GM19395 (cell line): Measurements from ENCODE around the gene PTGDS.

ENCODE experiments used
- ATAC-seq: cut with Tn5 transposase; IDR thresholded peaks from one replicate; pipeline ENCODE4 v1.9.1; 2021; ENCODE audit warnings: mild to moderate bottlenecking, moderate library complexity; ENCODE audit not compliant: unreplicated experiment

PTGDS gene

GRCh38 chr9:137007108-137007815 is 30.0 kb downstream of the PTGDS start:
- no peak for ATAC-seq

GRCh38 chr9:137007816-137008270 is 30.5 kb downstream of the PTGDS start:
- ATAC-seq, result no peak

- no peak for ATAC-seq
Measured at GRCh38 chr9:137008312-137008711, 31.0 kb downstream of the PTGDS start.

DNA sequence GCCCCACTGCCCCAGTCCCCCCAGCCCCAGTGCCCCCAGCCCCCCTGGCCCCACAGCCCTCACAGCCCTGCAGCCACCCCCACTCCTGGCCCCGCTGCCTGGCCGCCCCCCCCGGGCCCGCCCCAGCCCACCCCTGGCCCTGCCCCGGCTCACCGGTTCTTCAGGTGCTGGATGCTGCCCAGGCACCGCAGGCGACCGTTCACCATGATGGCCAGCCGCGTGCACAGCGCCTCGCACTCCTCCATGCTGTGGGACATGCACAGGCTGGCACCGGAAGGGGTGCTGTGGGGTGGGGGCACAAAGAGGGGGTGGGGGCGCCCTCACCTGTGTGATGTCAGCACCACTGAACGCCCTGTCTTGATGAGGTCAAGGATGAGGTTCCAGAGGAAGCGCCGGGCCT is 31.9 kb downstream of the PTGDS start:
- no peak for ATAC-seq

DNA sequence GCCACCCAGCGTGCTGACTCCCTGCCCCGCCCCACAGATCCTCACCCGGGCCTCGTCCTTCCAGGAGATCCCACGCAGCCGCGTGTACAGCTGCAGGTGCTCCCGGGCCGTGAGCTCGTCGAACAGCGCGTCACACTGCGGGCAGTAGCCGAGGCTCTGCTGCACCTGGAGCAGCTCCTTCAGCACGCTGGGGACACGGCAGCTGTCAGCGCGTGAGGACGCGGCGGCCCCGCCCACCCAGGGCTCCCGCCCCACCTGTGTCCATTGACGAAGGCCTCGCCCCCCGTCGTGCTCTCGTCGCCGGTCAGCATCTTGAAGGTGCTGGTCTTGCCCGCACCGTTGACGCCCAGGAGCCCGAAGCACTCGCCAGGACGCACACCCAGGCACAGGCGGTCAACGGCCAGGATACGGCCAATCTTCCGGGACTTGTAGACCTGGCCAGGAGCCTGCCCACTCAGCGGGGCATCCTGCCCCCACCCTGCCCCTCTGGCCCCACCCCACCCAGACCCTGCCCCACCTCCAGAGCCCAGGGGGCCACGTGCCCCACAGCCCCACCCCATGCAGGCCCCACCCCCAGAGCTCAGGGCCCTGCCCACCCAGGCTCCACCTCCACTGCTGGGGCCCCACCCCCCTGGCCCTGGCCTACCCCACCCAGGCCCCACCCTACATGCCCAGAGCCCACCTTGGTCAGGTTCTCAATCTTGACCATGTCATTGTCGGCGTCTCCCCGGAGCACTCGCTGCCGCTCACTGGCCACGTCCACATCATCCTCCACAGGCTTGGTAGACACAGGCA is 32.8 kb downstream of the PTGDS start:
- no peak for ATAC-seq

DNA sequence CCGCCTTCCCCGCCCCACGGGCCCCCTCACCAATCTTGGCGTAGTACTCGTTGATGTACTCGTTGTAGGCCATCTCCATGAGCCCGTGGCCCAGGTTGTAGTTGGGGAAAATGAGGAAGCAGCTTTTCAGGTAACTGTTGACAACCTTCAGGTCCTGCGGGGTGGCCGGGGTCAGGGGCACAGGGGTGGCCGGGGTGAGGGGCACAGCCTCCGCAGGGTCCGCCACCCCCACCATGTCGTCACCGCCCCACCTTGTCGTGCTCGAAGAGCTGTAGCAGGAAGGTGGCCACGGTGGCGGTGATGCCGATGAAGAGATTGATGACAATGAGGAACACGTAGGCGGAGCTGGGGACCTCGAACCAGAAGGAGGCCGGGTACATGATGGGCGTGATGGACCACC is 33.9 kb downstream of the PTGDS start:
- no peak for ATAC-seq

GRCh38 chr9:137011907-137012675 is 34.8 kb downstream of the PTGDS start:
- no peak for ATAC-seq

DNA sequence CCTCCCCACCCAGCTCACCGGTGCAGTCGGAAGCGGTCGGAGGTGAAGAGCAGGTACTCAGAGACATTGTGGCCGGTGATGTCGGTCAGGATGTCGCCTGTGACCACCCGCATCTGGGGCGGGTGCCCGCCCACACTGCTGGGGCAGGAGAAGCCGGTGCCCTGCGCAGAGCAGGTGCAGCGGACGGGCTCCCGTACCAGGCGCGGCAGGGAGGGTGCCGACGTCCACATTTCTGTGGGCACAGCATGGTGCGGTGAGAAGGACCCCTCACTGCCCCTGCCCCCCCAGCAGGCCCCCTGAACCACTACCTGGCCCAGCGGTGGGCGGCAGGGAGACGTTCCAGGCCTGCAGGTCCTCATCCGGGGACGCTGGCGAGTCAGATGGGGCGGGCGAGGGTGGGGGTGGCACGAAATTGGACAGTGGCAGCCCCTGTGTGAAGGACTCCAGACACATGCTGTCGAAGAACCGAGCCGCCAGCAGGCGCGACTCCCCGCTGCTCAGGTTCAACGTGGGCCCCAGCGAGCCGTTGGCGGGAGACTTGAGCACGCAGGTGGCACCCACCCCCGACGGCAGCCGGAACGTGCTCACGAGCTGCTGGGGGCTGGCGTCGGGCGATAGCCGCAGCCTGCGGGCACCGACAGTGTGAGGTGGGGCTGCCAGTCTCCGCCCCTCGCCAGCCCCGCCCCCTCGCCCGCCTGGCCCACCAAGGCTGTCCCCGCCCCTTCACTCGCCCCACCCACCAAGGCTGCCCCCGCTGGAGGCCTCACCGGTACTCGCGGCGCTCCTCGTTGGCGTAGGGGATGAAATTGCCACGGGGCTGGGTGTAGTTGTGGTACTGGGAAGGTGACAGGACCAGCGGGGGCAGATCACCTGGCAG is 35.6 kb downstream of the PTGDS start:
- ATAC-seq, result no peak

GRCh38 chr9:137013571-137013940 is 36.3 kb downstream of the PTGDS start:
- ATAC-seq, result no peak

GRCh38 chr9:137014166-137014565 is 36.9 kb downstream of the PTGDS start:
- no peak for ATAC-seq

DNA sequence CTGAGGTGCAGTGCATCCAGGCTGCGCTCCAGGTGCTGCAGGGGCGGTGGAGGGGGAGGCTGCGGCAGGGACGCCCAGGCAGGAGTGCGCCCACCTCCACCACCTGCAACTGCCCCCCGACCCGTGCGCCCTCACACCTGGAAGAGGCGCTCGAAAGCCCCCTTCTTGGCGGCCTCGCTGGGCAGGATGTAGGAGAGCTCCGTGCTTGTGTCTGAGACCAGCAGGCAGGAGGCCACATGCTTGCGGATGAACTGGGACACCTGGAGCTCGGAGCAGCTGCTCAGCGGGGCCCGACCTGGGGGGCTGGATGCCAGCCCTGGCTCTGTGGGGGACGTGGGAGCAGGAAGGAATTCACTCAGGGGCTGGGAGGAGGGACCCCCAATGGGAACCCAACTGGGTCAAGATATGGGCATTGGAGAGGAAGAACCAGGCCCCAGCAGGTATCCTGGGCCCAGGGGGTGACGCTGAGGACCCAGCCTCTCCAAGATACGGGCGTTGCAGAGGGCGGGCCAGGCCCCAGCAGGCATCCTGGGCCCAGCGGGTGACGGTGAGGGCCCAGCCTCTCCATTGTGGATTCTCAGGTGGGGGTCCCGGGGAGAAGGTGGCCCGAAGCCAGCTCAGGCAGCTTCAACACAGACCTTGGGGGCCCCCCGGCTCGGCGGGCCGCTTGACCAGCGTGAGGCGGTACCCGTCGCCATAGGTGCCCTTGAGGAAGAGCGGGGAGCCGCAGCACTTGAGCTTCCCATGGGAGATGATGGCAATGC is 37.7 kb downstream of the PTGDS start:
- no peak for ATAC-seq

DNA sequence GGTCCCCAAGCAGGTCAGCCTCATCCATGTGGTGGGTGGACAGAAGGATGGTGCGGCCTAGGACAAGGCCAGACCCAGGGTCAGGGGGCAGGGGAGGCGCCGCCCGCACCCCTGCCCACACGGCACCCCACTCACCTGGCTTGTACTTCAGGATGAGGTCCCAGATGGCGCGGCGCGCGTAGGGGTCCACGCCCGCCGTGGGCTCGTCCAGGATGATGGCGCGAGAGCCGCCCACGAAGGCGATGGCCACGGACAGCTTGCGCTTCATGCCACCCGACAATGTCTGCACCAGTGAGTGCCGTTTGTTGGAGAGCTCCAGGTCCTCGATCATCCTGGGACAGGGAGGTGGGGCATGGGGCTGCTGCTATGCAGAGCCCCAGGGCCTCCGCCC is 38.2 kb downstream of the PTGDS start:
- no peak for ATAC-seq

DNA sequence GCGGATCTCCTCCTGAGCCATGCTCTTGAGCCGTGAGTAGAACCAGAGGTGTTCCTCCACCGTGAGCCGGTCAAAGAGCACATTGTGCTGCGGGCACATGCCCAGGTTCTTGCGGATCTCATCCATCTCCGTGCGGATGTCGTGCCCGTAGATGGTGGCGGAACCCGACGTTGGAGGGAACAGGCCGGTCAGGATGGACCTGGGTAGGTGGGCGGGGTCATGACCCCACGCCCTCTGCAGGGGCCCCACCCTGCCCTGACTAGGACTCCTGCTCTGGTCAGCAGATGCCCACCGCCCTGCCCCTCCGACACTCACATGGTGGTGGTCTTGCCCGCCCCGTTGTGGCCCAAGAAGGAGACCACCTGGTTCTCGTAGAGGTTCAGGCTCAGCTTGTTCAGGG is 38.7 kb downstream of the PTGDS start:
- ATAC-seq, result no peak

DNA sequence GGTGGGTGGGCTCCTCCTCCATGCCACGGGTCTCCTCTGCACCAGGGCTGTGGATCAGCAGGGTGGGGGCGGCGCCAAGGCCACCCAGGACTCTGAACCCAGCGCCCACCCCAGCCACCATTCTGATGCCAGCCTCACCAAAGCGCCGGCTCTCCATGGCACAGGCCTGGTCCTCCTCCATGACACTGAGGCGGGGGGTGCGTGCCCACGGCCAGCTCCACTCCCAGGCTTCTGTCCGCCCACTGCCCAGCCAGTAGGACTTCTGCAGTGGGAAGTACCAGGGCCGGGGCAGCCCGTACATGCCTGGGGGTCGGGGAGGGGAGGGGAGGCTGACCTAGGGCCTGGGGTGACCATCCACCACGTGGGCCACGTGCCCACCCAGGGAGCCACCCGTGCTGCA is 39.1 kb downstream of the PTGDS start:
- ATAC-seq, result no peak

GRCh38 chr9:137017071-137017470 is 39.8 kb downstream of the PTGDS start:
- no peak for ATAC-seq

- no peak for ATAC-seq
Measured at GRCh38 chr9:137017791-137018497, 40.6 kb downstream of the PTGDS start.

- no peak for ATAC-seq
Measured at GRCh38 chr9:137018761-137019559, 41.7 kb downstream of the PTGDS start.

DNA sequence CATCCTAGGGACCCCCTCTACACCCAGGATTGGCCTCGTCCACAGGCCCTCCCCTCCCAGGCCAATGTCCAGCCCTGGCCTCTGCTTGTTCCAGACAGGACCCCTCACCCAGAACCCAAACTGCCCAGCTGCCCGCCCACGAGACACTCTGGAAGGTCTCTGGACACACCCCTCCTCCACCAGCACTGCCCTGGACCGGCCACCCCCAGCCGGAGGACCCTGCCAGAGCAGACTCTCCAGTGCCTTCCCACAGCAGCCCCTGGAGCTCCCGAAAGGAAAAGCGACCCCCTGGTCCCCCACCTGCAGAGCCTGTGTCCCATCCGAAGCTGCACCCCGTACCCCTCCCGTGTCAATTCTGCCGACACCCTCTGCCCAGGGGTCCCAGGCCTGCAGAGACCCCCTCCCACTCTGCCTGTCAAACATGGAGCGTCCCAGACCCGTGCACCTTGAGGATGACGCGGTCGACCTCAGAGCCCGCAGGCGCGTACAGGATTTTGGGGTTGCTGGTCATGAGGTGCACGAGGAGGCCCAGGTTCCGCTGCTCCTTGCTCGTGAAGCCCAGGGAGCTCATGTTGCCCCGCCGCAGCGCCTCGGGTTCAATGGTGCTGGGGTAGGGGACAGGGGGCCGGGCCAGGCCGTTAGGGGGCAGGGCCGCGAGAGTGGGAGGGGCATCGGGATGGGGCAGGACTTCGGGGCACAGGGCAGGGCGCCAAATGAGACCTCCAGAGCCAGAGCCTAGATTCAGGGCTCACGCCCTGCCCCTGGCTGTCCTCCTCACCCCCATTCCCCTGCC is 42.8 kb downstream of the PTGDS start:
- ATAC-seq, result no peak
